ENCODE measurements around the gene DDX19B. TPM values are rescaled to one million over a fixed set of nuclear protein-coding genes. Genes with fewer than 3 reads are reported as not detected.
"Not testable (repeated sequence)": the region's sequence is repeated elsewhere in the genome, so short reads cannot be mapped to it uniquely, and the experiment has no call there.

Gene DDX19B
- total RNA-seq, 1 donor from 2014 or later, result 25.7 TPM

DNA sequence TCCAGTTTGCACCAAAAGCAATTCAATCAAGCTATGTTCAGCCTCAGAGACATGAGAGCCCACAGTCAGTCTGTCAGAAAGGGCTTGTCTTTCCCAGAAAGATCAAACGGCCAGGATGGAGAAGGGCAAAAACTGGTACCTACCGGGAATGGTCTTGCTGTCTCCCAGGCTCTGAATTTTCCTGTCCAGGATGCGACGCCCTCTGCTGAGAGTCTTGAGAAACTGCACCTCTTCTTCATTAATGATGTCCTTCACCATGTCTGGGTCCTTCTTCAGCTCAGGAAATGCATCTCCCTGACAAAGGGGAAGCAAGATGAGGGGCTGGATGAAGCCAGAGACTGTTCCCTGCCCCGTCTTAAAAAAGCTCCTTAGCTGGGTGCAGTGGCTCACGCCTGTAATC lies 31.5 kb upstream of the DDX19B start:
- DNase-seq (ENCODE audit: low read depth) (peak; percentile 28), FAIRE-seq (no peak)
- Histone ChIP-seq H3K4me1 (ENCODE audit: insufficient read depth, low read length) (no peaks in the 10 kb centered on the region), H3K9me3 (ENCODE audit: insufficient read depth, low read depth, low read length) (no peaks in the 10 kb centered on the region), H3K4me2 (ENCODE audit: low read length) (no peak overlapping the region), H4K20me1 (ENCODE audit: insufficient read depth, low read length) (peaks cover 38% of the 10 kb centered on the region), H3K79me2 (ENCODE audit: insufficient read depth, low read length) (peaks cover 3% of the 10 kb centered on the region), H3K27me3 (ENCODE audit: insufficient read depth, low read length) (no peaks in the 10 kb centered on the region), H2AFZ (ENCODE audit: low read depth, low read length) (no peak overlapping the region), H3K9ac (ENCODE audit: low read length) (no peak overlapping the region), H3K4me3 (ENCODE audit: insufficient read depth, low read depth, low read length) (no peak overlapping the region), H3K36me3 (ENCODE audit: insufficient read depth, low read length) (peaks cover 53% of the 10 kb centered on the region), H3K27ac (ENCODE audit: low read depth, low read length) (no peak overlapping the region)
- no peak for TF ChIP-seq EZH2 (IDR thresholded peaks at IDR 0.05; ENCODE audit: insufficient read depth, low read length)
- TF ChIP-seq CTCF (IDR thresholded peaks at IDR 0.05; ENCODE audit: insufficient read depth, low read depth, low read length), result peak; percentile 73
- no peaks in the 10 kb centered on the region for H3K9me3 Mint-ChIP-seq (ENCODE audit: unreplicated experiment)
- H3K4me1 Mint-ChIP-seq (ENCODE audit: low read depth, unreplicated experiment), result no peaks in the 10 kb centered on the region
- no peaks in the 10 kb centered on the region for H3K27me3 Mint-ChIP-seq (ENCODE audit: low read depth, unreplicated experiment)
- H3K27ac Mint-ChIP-seq (ENCODE audit: unreplicated experiment), result peak overlapping the region; percentile 14
- H3K36me3 Mint-ChIP-seq (ENCODE audit: low read depth, unreplicated experiment), result peaks cover 31% of the 10 kb centered on the region
- no peak overlapping the region for H3K4me3 Mint-ChIP-seq (ENCODE audit: unreplicated experiment)

- not testable (repeated sequence) for H3K9ac ChIP-seq (ENCODE audit: low read length); H3K4me3 ChIP-seq (ENCODE audit: insufficient read depth, low read depth, low read length); FAIRE-seq; H3K9me3 ChIP-seq (ENCODE audit: insufficient read depth, low read depth, low read length); H2AFZ ChIP-seq (ENCODE audit: low read depth, low read length); H3K9me3 Mint-ChIP-seq (ENCODE audit: unreplicated experiment); H3K27ac ChIP-seq (ENCODE audit: low read depth, low read length); H3K79me2 ChIP-seq (ENCODE audit: insufficient read depth, low read length); H3K27me3 Mint-ChIP-seq (ENCODE audit: low read depth, unreplicated experiment); H3K27me3 ChIP-seq (ENCODE audit: insufficient read depth, low read length); H3K4me2 ChIP-seq (ENCODE audit: low read length); H3K4me3 Mint-ChIP-seq (ENCODE audit: unreplicated experiment); H3K27ac Mint-ChIP-seq (ENCODE audit: unreplicated experiment); H3K4me1 ChIP-seq (ENCODE audit: insufficient read depth, low read length); H3K4me1 Mint-ChIP-seq (ENCODE audit: low read depth, unreplicated experiment); DNase-seq (ENCODE audit: low read depth)
- peaks cover 30% of the 10 kb centered on the region for H3K36me3 Mint-ChIP-seq (ENCODE audit: low read depth, unreplicated experiment)
- Histone ChIP-seq H4K20me1 (ENCODE audit: insufficient read depth, low read length) (peaks cover 42% of the 10 kb centered on the region), H3K36me3 (ENCODE audit: insufficient read depth, low read length) (peaks cover 54% of the 10 kb centered on the region)
Observed at GRCh38 chr16:70267922-70268321, 31.1 kb upstream of the DDX19B start.

- Mint-ChIP-seq H3K4me1 (ENCODE audit: low read depth, unreplicated experiment) (no peaks in the 10 kb centered on the region), H3K27ac (ENCODE audit: unreplicated experiment) (no peak overlapping the region), H3K9me3 (ENCODE audit: unreplicated experiment) (no peaks in the 10 kb centered on the region), H3K4me3 (ENCODE audit: unreplicated experiment) (no peak overlapping the region), H3K36me3 (ENCODE audit: low read depth, unreplicated experiment) (peaks cover 30% of the 10 kb centered on the region), H3K27me3 (ENCODE audit: low read depth, unreplicated experiment) (no peaks in the 10 kb centered on the region)
- no peak overlapping the region for H3K9ac ChIP-seq (ENCODE audit: low read length)
- DNase-seq (ENCODE audit: low read depth), result no peak
- H3K4me2 ChIP-seq (ENCODE audit: low read length), result no peak overlapping the region
- no peak overlapping the region for H2AFZ ChIP-seq (ENCODE audit: low read depth, low read length)
- H3K79me2 ChIP-seq (ENCODE audit: insufficient read depth, low read length), result peaks cover 3% of the 10 kb centered on the region
- no peaks in the 10 kb centered on the region for H3K27me3 ChIP-seq (ENCODE audit: insufficient read depth, low read length)
- peaks cover 55% of the 10 kb centered on the region for H3K36me3 ChIP-seq (ENCODE audit: insufficient read depth, low read length)
- peaks cover 47% of the 10 kb centered on the region for H4K20me1 ChIP-seq (ENCODE audit: insufficient read depth, low read length)
- H3K4me1 ChIP-seq (ENCODE audit: insufficient read depth, low read length), result no peaks in the 10 kb centered on the region
- no peak for TF ChIP-seq EZH2 (IDR thresholded peaks at IDR 0.05; ENCODE audit: insufficient read depth, low read length)
- TF ChIP-seq CTCF (IDR thresholded peaks at IDR 0.05; ENCODE audit: insufficient read depth, low read depth, low read length), result no peak
- no peak for FAIRE-seq
- no peak overlapping the region for H3K4me3 ChIP-seq (ENCODE audit: insufficient read depth, low read depth, low read length)
- no peaks in the 10 kb centered on the region for H3K9me3 ChIP-seq (ENCODE audit: insufficient read depth, low read depth, low read length)
- H3K27ac ChIP-seq (ENCODE audit: low read depth, low read length), result no peak overlapping the region
Observed at GRCh38 chr16:70269471-70269870, 29.5 kb upstream of the DDX19B start.

All from astrocyte (in vitro differentiated cells and primary cell).